ENCODE data around the gene XXYLT1. TPM values are rescaled to one million over a fixed set of nuclear protein-coding genes. Genes with fewer than 3 reads are reported as not detected.
A peak's percentile ranks its signal among the peaks of the same experiment; 100 is the strongest.

XXYLT1 gene
- total and polyA plus RNA-seq, 2 of the 8 experiments (the other 6 are each of a cell fraction or from before 2014, with no cell fraction given), result 18.9 to 23.8 TPM

DNA sequence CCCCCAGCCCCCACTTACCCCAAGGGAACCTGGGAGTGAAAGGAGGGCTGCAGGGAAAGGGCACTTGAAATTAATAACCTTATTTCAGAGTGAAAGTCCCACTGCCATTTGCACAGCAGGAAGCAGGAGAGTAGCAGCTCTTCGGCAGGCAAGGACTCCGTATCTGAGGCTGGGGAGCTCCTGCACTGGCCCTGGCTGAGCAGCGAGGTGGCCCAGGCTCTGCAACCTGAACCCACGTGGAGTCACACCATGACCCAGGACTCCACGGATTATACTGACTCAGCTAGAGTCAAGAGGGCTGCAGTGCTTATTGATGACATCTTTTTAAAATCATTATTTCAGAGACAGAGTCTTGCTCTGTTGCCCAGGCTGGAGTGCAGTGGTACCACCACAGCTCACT is 214.5 kb downstream of the XXYLT1 start:
- no peak for DNase-seq (ENCODE audit: low read depth in 1 of 2, low spot score in 2 of 2)
- H3K9me3 ChIP-seq (ENCODE audit: insufficient read depth in 2 of 2, low read depth in 1 of 2, low read length in 1 of 2), result no peaks in the 10 kb centered on the region
- H3K27ac ChIP-seq (ENCODE audit: low read depth, low read length), result no peak overlapping the region
- no peak overlapping the region for H3K23ac ChIP-seq (ENCODE audit: insufficient read length)
- H2BK120ac ChIP-seq (replicated peaks; ENCODE audit: low read depth, low read length), result no peak overlapping the region
- no peak overlapping the region for H3K4me2 ChIP-seq (ENCODE audit: insufficient read depth in 1 of 2, low read depth in 2 of 2, low read length in 2 of 2)
- H3K36me3 ChIP-seq (ENCODE audit: control insufficient read depth in 2 of 4, insufficient read depth in 4 of 4, low read length in 3 of 4), result no peaks in the 10 kb centered on the region
- 78% methylated on average over 5 of the region's 5 CpGs; no CpG with 5 or more reads in 1 of the 2 experiments for WGBS, 2 experiments (ENCODE audit: extremely low coverage in 1 of 2, insufficient coverage in 1 of 2, insufficient read length in 1 of 2, insufficient replicate concordance in 2 of 2, low coverage in 1 of 2, low lambda C conversion rate in 2 of 2, missing lambda C conversion rate in 1 of 2)
- no peak overlapping the region for H3K9ac ChIP-seq (replicated peaks in 1 of 4; ENCODE audit: extremely low read depth in 1 of 4, low read depth in 3 of 4, low read length in 3 of 4)
- H2BK20ac ChIP-seq (ENCODE audit: low read length), result no peak overlapping the region
- no peak overlapping the region for H4K8ac ChIP-seq (ENCODE audit: extremely low read depth, insufficient read depth, low read length)
- no peaks in the 10 kb centered on the region; a peak in 2 of 7 replicates for H3K4me1 ChIP-seq (replicated peaks in 1 of 4; ENCODE audit: control insufficient read depth in 3 of 4, insufficient read depth in 4 of 4, low read length in 3 of 4)
- H3K56ac ChIP-seq (replicated peaks; ENCODE audit: insufficient read length, low read depth, low read length), result no peak overlapping the region
- H3K4ac ChIP-seq (replicated peaks; ENCODE audit: insufficient read length, low read depth, low read length), result no peak overlapping the region
- no peaks in the 10 kb centered on the region for H4K20me1 ChIP-seq (replicated peaks in 1 of 2; ENCODE audit: control insufficient read depth in 1 of 2, insufficient read depth in 2 of 2, low read length in 2 of 2)
- H4K91ac ChIP-seq (replicated peaks; ENCODE audit: insufficient read length, low read length), result no peak overlapping the region
- ChIA-PET POLR2A (ENCODE audit: partially characterized antibody) (no interaction called here), CTCF (ENCODE audit: partially characterized antibody) (interaction anchor here (0.7 to 1.9 kb wide), 6 partner anchors 9 to 373 kb away, joined by 3 to 8 read pairs (median 4); no protein-coding TSS in a partner anchor)
- no peak overlapping the region for H3K4me3 ChIP-seq (ENCODE audit: extremely low read depth in 1 of 4, insufficient read depth in 2 of 4, low read depth in 3 of 4, low read length in 4 of 4)
- H2BK15ac ChIP-seq (ENCODE audit: low read length), result no peak overlapping the region
- H3K23me2 ChIP-seq (ENCODE audit: low read depth, low read length), result no peaks in the 10 kb centered on the region
- no peaks in the 10 kb centered on the region for H3K79me1 ChIP-seq (ENCODE audit: low read depth, low read length)
- no peak overlapping the region for H4K5ac ChIP-seq (ENCODE audit: insufficient read length, low read depth, low read length)
- H2BK12ac ChIP-seq (ENCODE audit: low read depth, low read length), result peak overlapping the region; percentile 11; the same call in 1 of the 2 replicates
- H2BK5ac ChIP-seq (ENCODE audit: low read depth, low read length), result no peak overlapping the region
- H3K27me3 ChIP-seq (replicated peaks in 1 of 4; ENCODE audit: control insufficient read depth in 3 of 4, extremely low read depth in 1 of 4, insufficient read depth in 3 of 4, low read length in 3 of 4), result no peaks in the 10 kb centered on the region
- H2AFZ ChIP-seq (ENCODE audit: low read length), result no peak overlapping the region
- H3K14ac ChIP-seq (ENCODE audit: insufficient read length), result no peak overlapping the region
- H2AK5ac ChIP-seq (ENCODE audit: low read depth, low read length), result no peak overlapping the region
- no peak overlapping the region for H3K18ac ChIP-seq (ENCODE audit: extremely low read depth, low read length)
- TF ChIP-seq FOSL1 (IDR thresholded peaks at IDR 0.05; ENCODE audit: insufficient read depth, low read depth, low read length) (no peak), PHF8 (conservative IDR thresholded peaks at IDR 0.05; ENCODE audit: low read depth, low read length) (no peak), BRCA1 (IDR thresholded peaks at IDR 0.05; ENCODE audit: low read depth, low read length) (no peak), EZH2 (IDR thresholded peaks at IDR 0.05; ENCODE audit: low read depth, low read length, severe bottlenecking) (no peak), KDM4A (IDR thresholded peaks at IDR 0.05; ENCODE audit: low read depth, low read length, severe bottlenecking) (no peak), RFX5 (IDR thresholded peaks at IDR 0.05; ENCODE audit: borderline replicate concordance, low read depth, low read length) (no peak), KDM1A (IDR thresholded peaks at IDR 0.05; ENCODE audit: borderline replicate concordance, low read length) (no peak), ATF3 (IDR thresholded peaks at IDR 0.05; ENCODE audit: insufficient read depth, low read depth, low read length) (no peak), JUND (IDR thresholded peaks at IDR 0.05; ENCODE audit: low read length) (no peak), SIN3A (conservative IDR thresholded peaks at IDR 0.05 in 1 of 2, IDR thresholded peaks at IDR 0.05 in 1 of 2; ENCODE audit: low read depth in 1 of 2, low read length in 2 of 2) (no peak), CEBPB (IDR thresholded peaks at IDR 0.05; ENCODE audit: low read depth, low read length) (no peak)
- FAIRE-seq, result no peak
- H3K79me2 ChIP-seq (ENCODE audit: control insufficient read depth in 1 of 2, insufficient read depth in 2 of 2, low read length in 2 of 2), result no peaks in the 10 kb centered on the region
